Measurements from ENCODE around the gene MCL1. TPM values are rescaled to one million over a fixed set of nuclear protein-coding genes. Genes with fewer than 3 reads are reported as not detected.
A peak's percentile ranks its signal among the peaks of the same experiment; 100 is the strongest.

The MCL1 gene
- total and polyA plus RNA-seq, 2 experiments from 2014 or later = 55.3 to 244 TPM

DNA sequence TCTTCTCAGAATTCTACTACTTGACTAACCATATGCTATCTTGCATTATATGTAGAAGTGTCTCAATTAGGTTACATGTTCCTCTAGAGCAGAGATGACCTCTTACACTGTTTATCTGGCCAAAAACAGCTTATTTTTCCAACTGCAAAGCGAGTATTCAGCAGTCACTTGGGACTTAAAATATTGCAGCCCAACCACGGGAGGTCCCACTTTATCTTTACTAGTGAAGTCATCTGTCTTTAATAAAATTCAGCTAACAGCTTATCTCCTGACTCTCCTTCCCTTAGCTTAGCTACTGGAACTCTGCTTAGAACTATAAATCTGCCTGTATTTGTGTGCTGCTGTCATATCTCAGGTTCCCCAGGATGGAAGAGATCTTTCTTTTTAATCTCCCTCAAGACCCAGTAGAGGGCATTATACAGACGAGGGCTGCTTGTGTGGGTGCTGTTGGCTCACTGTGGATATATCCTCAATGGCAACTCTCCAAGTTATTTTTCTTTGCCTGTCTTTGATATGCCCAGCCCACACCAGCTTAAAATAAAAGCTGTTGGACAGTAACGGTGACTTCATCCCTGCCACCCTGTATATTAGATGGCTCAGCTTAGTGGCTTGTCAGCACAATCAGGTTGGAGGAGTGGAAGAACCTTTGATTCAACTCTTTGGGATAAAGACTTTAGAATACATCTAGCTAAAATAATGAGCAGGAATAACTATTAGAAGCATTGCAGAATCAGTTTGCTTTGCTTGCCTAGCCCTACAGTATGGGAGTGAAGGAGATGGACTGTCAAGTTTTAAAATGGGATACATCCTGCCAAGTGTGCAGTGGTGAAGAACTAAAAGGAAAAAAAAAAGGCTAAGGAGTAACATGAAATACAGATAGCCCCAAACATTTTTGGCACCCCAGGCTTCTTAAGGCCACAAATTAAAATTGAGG lies 40.4 kb upstream of the MCL1 start:
- Mint-ChIP-seq H3K27me3 (ENCODE audit: insufficient read depth, low read depth, poor library complexity) (peaks cover 3% of the 10 kb centered on the region), H3K4me1 (peaks cover 26% of the 10 kb centered on the region), H3K4me3 (no peak overlapping the region), H3K27ac (0 out of 2 replicates have a peak overlapping the region, but pooled peaks have one; percentile 19), H3K36me3 (ENCODE audit: low read depth) (peaks cover 88% of the 10 kb centered on the region), H3K9me3 (no peaks in the 10 kb centered on the region)
- H2AFZ ChIP-seq = no peak overlapping the region
- peaks cover 22% of the 10 kb centered on the region for H3F3A ChIP-seq (replicated peaks; ENCODE audit: low read depth)
- no peak overlapping the region for H3K4me3 ChIP-seq
- peaks cover 46% of the 10 kb centered on the region for H3K36me3 ChIP-seq (ENCODE audit: insufficient read depth)
- H3K79me2 ChIP-seq (replicated peaks; ENCODE audit: insufficient read depth) = peaks cover 31% of the 10 kb centered on the region
- peaks cover 13% of the 10 kb centered on the region; the same call in 1 of the 2 replicates for H4K20me1 ChIP-seq (replicated peaks; ENCODE audit: insufficient read depth)
- H3K9me2 ChIP-seq (ENCODE audit: insufficient read depth) = no peaks in the 10 kb centered on the region
- TF ChIP-seq NANOG (IDR thresholded peaks at IDR 0.05; ENCODE audit: borderline replicate concordance) (no peak), STAT1 (IDR thresholded peaks at IDR 0.05; ENCODE audit: unreplicated experiment) (no peak), REST (IDR thresholded peaks at IDR 0.05; ENCODE audit: unreplicated experiment) (no peak), ZNF114 (CRISPR knock-in tag; IDR thresholded peaks at IDR 0.05) (no peak), ZNF462 (CRISPR knock-in tag; IDR thresholded peaks at IDR 0.05) (no peak)
- TF ChIP-seq, protein P1, sequence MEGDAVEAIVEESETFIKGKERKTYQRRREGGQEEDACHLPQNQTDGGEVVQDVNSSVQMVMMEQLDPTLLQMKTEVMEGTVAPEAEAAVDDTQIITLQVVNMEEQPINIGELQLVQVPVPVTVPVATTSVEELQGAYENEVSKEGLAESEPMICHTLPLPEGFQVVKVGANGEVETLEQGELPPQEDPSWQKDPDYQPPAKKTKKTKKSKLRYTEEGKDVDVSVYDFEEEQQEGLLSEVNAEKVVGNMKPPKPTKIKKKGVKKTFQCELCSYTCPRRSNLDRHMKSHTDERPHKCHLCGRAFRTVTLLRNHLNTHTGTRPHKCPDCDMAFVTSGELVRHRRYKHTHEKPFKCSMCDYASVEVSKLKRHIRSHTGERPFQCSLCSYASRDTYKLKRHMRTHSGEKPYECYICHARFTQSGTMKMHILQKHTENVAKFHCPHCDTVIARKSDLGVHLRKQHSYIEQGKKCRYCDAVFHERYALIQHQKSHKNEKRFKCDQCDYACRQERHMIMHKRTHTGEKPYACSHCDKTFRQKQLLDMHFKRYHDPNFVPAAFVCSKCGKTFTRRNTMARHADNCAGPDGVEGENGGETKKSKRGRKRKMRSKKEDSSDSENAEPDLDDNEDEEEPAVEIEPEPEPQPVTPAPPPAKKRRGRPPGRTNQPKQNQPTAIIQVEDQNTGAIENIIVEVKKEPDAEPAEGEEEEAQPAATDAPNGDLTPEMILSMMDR (conservative IDR thresholded peaks at IDR 0.05; ENCODE audit: low read depth in 2 of 2) = peak in 1 of 2 experiments; percentile 26; a peak in 1 of 4 replicates
- H3K27me3 ChIP-seq (ENCODE audit: insufficient read depth) = no peaks in the 10 kb centered on the region
- peak overlapping the region; percentile 8; the same call in 1 of the 2 replicates for H3K27ac ChIP-seq (ENCODE audit: low read depth)
- peaks cover 13% of the 10 kb centered on the region for H3K4me1 ChIP-seq (ENCODE audit: insufficient read depth)
- DNase-seq (ENCODE audit: low spot score) = no peak
- H3K4me2 ChIP-seq = no peak overlapping the region
- ATAC-seq = no peak; the same call in 2 of the 3 replicates

Measured in GM23338 (cell line).